GM12801 (cell line): ENCODE measurements around the gene MLYCD.

Experiments used
- CTCF ChIP-seq: IDR thresholded peaks from one replicate; pipeline ENCODE4 v1.5.1; 2011; ENCODE audit warnings: control low read depth; ENCODE audit not compliant: insufficient read length; ENCODE audit errors: extremely low read depth

The MLYCD gene

GRCh38 chr16:83960521-83961249 is 61.8 kb downstream of the MLYCD start:
- TF ChIP-seq CTCF: no peak

GRCh38 chr16:83961591-83961990 is 62.7 kb downstream of the MLYCD start:
- TF ChIP-seq CTCF: no peak

GRCh38 chr16:83963277-83964119 is 64.6 kb downstream of the MLYCD start:
- no peak for TF ChIP-seq CTCF

- TF ChIP-seq CTCF: no peak
Observed at GRCh38 chr16:83964684-83965443, 65.9 kb downstream of the MLYCD start.

GRCh38 chr16:83965444-83966152 is 66.7 kb downstream of the MLYCD start:
- TF ChIP-seq CTCF: no peak

GRCh38 chr16:83966153-83966696 is 67.3 kb downstream of the MLYCD start:
- no peak for TF ChIP-seq CTCF
